ENCODE data around the gene RAP1A. TPM values are rescaled to one million over a fixed set of nuclear protein-coding genes. Genes with fewer than 3 reads are reported as not detected.
"Not testable (repeated sequence)": the region's sequence is repeated elsewhere in the genome, so short reads cannot be mapped to it uniquely, and the experiment has no call there.

Gene RAP1A
- total RNA-seq, 1 experiment from 2014 or later: 37.1 TPM

GRCh38 chr1:111679541-111679940 lies 60.0 kb downstream of the RAP1A start:
- in situ Hi-C loops (cut with HindIII; ENCODE audit: low pct_unique_long_range_greater_than_20kb, low sequenced_read_pairs): no loop called here
- ATAC-seq (no peak), DNase-seq (ENCODE audit: low read depth, low spot score) (no peak)
- H3K9me3 ChIP-seq (ENCODE audit: control insufficient read depth, insufficient read depth, low read depth, low read length): no peaks in the 10 kb centered on the region; the same call in 1 of the 2 replicates
- no peaks in the 10 kb centered on the region for H3K36me3 ChIP-seq (ENCODE audit: control insufficient read depth, insufficient read depth, low read length)
- no peaks in the 10 kb centered on the region for H3K4me1 ChIP-seq (ENCODE audit: control insufficient read depth, insufficient read depth, low read length)
- intact Hi-C loops (cut with micrococcal nuclease; ENCODE audit: unreplicated experiment): no loop called here
- TF ChIP-seq CTCF (IDR thresholded peaks at IDR 0.05) (no peak), TCF7L2 (IDR thresholded peaks at IDR 0.05; ENCODE audit: low read depth, low read length) (no peak), SIN3A (IDR thresholded peaks at IDR 0.05; ENCODE audit: borderline replicate concordance, insufficient read depth, low read depth, low read length) (no peak), REST (IDR thresholded peaks at IDR 0.05; ENCODE audit: insufficient read depth in 1 of 2, low read depth in 2 of 2, low read length in 1 of 2) (no peak), POLR2AphosphoS5 (IDR thresholded peaks at IDR 0.05; ENCODE audit: low read depth, low read length) (no peak)
- no peaks in the 10 kb centered on the region for H3K27me3 ChIP-seq (ENCODE audit: control insufficient read depth, insufficient read depth, low read length)
- no peak overlapping the region for H3K27ac ChIP-seq (ENCODE audit: low read length)
- POLR2A ChIA-PET: no interaction called here
- BruUV-seq (replicated peaks): no TSS peak
- CTCF ChIA-PET: no interaction called here
- H3K4me3 ChIP-seq (ENCODE audit: low read depth in 2 of 2, low read length in 2 of 2): no peak overlapping the region

DNA sequence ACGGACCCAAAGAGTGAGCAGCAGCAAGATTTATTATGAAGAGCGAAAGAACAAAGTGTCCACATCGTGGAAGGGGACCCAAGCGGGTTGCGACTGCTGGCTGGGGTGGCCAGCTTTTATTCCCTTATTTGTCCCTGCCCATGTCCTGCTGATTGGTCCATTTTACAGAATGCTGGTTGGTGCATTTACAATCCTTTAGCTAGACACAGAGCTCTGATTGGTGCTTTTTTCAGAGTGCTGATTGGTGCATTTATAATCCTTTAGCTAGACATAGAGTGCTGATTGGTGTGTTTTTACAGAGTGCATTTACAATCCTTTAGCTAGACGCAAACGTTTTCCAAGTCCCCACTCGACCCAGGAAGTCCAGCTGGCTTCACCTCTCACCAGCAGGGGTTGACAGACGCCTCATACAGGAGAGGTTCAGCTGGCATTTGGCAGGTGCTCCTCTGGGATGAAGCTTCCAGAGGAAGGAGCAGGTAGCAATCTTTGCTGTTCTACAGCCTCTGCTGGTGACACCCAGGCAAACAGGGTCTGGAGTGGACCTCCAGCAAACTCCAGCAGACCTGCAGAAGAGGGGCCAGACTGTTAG lies 60.7 kb downstream of the RAP1A start:
- H3K9me3 ChIP-seq (ENCODE audit: control insufficient read depth, insufficient read depth, low read depth, low read length); H3K36me3 ChIP-seq (ENCODE audit: control insufficient read depth, insufficient read depth, low read length); BruUV-seq (replicated peaks); H3K4me1 ChIP-seq (ENCODE audit: control insufficient read depth, insufficient read depth, low read length); H3K27ac ChIP-seq (ENCODE audit: low read length); in situ Hi-C loops (cut with HindIII; ENCODE audit: low pct_unique_long_range_greater_than_20kb, low sequenced_read_pairs); H3K4me3 ChIP-seq (ENCODE audit: low read depth in 2 of 2, low read length in 2 of 2); H3K27me3 ChIP-seq (ENCODE audit: control insufficient read depth, insufficient read depth, low read length); CTCF ChIA-PET; ATAC-seq; intact Hi-C loops (cut with micrococcal nuclease; ENCODE audit: unreplicated experiment); DNase-seq (ENCODE audit: low read depth, low spot score): not testable (repeated sequence)
- POLR2A ChIA-PET: interaction anchor here (0.6 kb wide), 1 partner anchor 33 kb away, joined by 3 read pairs; no protein-coding TSS in a partner anchor

GRCh38 chr1:111685293-111686153 lies 65.9 kb downstream of the RAP1A start:
- H3K27me3 ChIP-seq (ENCODE audit: control insufficient read depth, insufficient read depth, low read length); H3K9me3 ChIP-seq (ENCODE audit: control insufficient read depth, insufficient read depth, low read depth, low read length); ATAC-seq; H3K36me3 ChIP-seq (ENCODE audit: control insufficient read depth, insufficient read depth, low read length); intact Hi-C loops (cut with micrococcal nuclease; ENCODE audit: unreplicated experiment); CTCF ChIA-PET; DNase-seq (ENCODE audit: low read depth, low spot score); H3K4me1 ChIP-seq (ENCODE audit: control insufficient read depth, insufficient read depth, low read length); POLR2A ChIA-PET; in situ Hi-C loops (cut with HindIII; ENCODE audit: low pct_unique_long_range_greater_than_20kb, low sequenced_read_pairs); H3K27ac ChIP-seq (ENCODE audit: low read length); BruUV-seq (replicated peaks); H3K4me3 ChIP-seq (ENCODE audit: low read depth in 2 of 2, low read length in 2 of 2): not testable (repeated sequence)
